ENCODE results near the gene NDUFV1.
A peak's percentile ranks its signal among the peaks of the same experiment; 100 is the strongest.
"Not testable (repeated sequence)": the region's sequence is repeated elsewhere in the genome, so short reads cannot be mapped to it uniquely, and the experiment has no call there.

NDUFV1 gene

DNA sequence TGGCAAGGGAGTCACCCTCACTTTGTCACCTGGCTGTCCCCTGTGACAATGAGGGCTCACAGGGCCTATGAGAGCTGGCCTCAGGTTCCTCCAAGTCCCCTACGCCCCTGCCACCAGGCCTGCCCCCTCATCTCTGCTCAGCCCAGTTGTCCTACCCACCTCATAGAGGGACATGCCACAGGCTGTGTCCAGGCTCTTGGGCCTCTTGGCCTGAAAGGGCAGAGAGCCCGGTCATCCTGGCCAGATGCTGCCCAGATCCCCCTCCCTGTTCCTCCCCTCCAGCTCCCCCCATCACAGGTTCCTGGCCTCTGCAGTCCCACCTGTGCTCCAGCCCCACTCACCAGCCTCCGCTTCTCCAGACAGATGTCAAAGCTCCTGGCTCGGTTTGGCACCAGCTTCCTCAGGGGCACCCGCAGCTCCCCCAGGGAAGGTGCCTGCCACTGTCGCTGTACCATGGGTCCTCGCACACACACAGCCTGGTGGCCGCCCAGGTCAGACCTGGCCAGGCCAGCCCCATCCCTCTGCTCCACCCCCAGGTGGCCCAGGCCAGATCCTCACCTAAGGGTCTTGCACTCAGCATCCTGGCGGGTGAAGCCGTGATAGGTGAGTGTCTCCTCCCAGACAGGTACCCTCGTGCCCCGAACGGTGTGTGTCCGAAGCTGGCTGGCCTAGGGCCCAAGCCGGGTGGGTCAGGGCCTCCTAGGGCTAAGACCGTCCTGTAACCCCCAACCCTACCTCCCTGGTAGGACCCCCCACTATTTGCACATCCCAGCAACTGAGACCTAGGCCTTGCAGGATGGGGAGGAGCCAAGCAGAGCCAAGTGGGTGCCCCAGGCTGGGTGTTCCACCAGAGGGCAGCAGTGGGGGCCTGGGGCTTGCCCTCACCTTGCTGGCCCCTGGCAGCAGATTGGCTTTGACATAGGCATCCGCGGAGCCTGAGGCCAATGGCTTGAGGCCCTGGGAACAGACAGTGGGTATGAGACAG, 8.3 kb downstream of the NDUFV1 start:
- FAIRE-seq (no peak), DNase-seq (ENCODE audit: insufficient read length, low spot score) (no peak)
- TF ChIP-seq POLR2AphosphoS5 (IDR thresholded peaks at IDR 0.05; ENCODE audit: low read depth, low read length) (no peak), TAF1 (IDR thresholded peaks at IDR 0.05; ENCODE audit: low read depth, low read length) (no peak), POU2F2 (IDR thresholded peaks at IDR 0.05; ENCODE audit: low read depth, low read length) (no peak), POLR2A (IDR thresholded peaks at IDR 0.05; ENCODE audit: low read depth, low read length) (no peak), PAX5 (IDR thresholded peaks at IDR 0.05; ENCODE audit: insufficient read depth, low read length, severe bottlenecking) (no peak), SPI1 (IDR thresholded peaks at IDR 0.05; ENCODE audit: low read depth, low read length) (no peak)

DNA sequence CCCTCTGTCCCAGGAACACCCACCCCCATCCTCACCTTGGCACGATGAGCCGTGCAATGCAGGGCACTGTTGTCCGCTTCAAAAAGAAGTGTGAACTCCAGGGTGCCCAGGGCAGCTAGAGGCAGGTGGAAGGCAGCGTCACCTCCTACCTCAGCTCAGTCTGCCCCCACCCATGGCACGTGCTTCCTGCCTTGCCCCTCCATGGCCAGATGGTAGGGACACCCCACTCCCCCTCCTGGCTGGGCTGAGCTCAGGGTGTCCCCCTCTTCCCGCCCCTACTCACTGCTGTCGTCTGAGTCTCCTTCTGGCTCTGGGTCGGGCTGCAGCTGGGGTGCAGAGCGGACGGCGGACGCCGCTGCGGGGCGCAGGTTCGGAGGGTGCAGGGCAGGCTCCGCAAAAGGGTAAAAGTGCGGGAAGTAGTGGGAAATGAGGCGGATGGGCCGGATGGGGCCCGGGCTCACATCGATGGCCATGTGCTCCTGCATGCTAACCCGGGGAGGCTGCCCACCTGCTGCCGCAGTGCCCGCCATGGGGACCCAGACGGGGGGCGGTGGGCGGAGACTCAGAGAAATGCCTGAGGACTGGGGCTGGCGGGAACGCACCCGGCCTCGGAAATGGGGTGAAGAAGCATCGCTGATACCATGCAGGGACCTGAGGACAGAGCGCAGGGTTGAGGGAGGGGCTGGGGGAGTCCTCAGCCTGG, 9.1 kb downstream of the NDUFV1 start:
- DNase-seq (ENCODE audit: insufficient read length, low spot score) (no peak), FAIRE-seq (peak; percentile 83)
- no peak for TF ChIP-seq PAX5 (IDR thresholded peaks at IDR 0.05; ENCODE audit: insufficient read depth, low read length, severe bottlenecking)
- no peak for TF ChIP-seq POU2F2 (IDR thresholded peaks at IDR 0.05; ENCODE audit: low read depth, low read length)

GRCh38 chr11:67616431-67617242, 9.9 kb downstream of the NDUFV1 start:
- FAIRE-seq (no peak), DNase-seq (ENCODE audit: insufficient read length, low spot score) (no peak)
- TF ChIP-seq PAX5 (IDR thresholded peaks at IDR 0.05; ENCODE audit: insufficient read depth, low read length, severe bottlenecking) = no peak
- no peak for TF ChIP-seq SPI1 (IDR thresholded peaks at IDR 0.05; ENCODE audit: low read depth, low read length)
- TF ChIP-seq POLR2A (IDR thresholded peaks at IDR 0.05; ENCODE audit: low read depth, low read length) = no peak

DNA sequence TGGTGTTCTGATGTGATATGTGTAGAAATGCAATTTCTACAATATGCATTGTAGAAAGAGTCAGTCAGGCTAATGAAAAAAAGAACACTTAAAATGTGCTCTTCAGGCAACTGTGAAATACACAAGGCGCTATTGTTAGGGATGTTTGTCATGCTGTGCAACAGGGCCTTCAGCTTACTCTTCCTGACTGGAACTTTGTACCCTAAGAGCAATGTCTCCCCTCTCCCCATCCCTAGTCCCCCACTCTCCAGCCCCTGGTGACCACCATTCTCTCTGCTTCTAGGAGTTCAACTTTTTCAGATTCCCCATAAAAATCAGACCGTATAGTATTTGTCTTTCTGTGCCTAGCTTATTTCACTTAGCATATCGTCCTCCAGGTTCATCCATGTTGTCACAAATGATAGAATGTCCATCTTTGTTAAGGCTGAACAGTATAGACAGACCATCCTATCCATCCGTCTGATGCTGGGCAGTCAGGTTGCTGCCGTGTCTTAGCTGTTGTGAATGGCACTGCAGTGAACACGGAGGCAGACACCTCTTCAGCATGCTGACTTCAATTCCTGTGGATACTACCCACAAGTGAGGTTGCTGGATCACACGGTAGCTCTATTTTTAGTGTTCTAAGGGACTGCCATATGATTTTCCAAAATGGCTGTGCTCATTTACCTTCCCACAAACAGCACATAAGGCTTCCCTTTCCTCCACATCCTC, 10.7 kb downstream of the NDUFV1 start:
- TF ChIP-seq POLR2A (IDR thresholded peaks at IDR 0.05; ENCODE audit: low read depth, low read length) = no peak
- FAIRE-seq = no peak
- no peak for DNase-seq (ENCODE audit: insufficient read length, low spot score)

DNA sequence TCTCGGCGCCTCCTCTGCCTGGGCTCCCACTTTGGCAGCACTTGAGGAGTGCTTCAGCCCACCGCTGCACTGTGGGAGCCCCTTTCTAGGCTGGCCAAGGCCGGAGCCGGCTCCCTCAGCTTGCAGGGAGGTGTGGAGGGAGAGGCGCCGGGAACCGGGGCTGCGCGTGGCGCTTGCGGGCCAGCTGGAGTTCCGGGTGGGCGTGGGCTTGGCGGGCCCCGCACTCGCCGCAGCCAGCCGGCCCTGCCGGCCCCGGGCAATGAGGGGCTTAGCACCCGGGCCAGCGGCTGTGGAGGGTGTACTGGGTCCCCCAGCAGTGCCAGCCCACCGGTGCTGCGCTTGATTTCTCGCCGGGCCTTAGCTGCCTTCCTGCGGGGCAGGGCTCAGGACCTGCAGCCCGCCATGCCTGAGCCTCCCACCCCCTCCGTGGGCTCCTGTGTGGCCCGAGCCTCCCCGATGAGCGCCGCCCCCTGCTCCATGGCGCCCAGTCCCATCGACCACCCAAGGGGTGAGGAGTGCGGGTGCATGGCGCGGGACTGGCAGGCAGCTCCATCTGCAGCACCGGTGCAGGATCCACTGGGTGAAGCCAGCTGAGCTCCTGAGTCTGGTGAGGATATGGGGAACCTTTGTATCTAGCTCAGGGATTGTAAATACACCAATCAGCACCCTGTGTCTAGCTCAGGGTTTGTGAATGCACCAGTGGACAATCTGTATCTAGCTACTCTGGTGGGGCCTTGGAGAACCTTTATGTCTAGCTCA, 12.3 kb downstream of the NDUFV1 start:
- DNase-seq (ENCODE audit: insufficient read length, low spot score); FAIRE-seq: not testable (repeated sequence)

DNA sequence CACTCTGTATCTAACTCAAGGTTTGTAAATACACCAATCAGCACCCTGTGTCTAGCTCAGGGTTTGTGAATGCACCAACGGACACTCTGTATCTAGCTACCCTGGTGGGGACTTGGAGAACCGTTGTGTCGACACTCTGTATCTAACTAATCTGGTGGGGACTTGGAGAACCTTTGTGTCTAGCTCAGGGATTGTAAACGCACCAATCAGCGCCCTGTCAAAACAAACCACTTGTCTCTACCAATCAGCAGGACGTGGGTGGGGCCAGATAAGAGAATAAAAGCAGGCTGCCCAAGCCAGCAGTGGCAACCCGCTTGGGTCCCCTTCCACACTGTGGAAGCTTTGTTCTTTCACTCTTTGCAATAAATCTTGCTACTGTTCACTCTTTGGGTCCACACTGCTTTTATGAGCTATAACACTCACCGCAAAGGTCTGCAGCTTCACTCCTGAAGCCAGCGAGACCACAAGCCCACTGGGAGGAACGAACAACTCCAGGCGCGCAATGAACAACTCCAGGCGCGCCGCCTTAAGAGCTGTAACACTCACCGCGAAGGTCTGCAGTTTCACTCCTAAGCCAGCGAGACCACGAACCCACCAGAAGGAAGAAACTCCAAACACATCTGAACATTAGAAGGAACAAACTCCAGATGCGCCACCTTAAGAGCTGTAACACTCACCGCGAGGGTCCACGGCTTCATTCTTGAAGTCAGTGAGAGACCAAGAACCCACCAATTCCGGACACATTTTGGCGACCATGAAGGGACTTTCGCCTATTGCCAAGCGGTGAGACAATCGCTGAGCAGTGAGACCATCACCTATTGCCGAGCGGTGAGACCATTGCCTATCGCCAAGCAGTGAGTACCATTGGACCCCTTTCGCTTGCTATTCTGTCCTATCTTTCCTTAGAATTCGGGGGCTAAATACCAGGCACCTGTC, 13.2 kb downstream of the NDUFV1 start:
- FAIRE-seq; DNase-seq (ENCODE audit: insufficient read length, low spot score): not testable (repeated sequence)

DNA sequence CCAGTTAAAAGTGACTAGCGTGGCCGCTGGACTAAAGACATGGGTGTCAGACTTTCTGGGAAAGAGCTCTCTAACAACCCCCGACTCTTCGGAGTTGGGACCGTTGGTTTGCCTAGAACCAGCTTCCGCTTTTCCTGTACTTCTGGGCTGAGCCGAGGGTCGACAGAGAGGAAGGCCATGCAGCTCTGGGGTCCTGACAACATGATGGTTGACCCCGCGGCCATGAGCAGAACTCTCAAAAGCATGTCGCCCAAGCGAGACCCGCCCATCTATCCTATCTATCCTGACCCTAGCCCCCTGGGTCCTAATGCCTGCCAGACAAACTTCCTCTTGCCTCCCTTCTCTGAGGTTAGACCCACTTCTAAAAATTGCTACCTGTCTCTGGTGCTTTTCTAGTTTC, 13.9 kb downstream of the NDUFV1 start:
- not testable (repeated sequence) for FAIRE-seq; DNase-seq (ENCODE audit: insufficient read length, low spot score)

GRCh38 chr11:67621928-67622327, 15.2 kb downstream of the NDUFV1 start:
- not testable (repeated sequence) for FAIRE-seq; DNase-seq (ENCODE audit: insufficient read length, low spot score)

DNA sequence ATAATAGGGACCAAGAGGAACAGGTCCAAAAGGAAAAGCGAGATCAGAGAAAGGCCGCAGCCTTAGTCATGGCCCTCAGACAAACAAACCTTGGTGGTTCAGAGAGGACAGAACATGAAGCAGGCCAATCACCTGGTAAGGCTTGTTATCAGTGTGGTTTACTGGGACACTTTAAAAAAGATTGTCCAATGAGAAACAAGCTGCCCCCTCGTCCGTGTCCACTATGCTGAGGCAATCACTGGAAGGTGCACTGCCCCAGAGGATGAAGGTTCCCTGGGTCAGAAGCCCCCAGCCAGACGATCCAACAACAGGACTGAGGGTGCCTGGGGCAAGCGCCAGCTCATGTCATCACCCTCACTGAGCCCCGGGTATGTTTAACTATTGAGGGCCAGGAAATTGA, 16.2 kb downstream of the NDUFV1 start:
- DNase-seq (ENCODE audit: insufficient read length, low spot score); FAIRE-seq: not testable (repeated sequence)

- not testable (repeated sequence) for FAIRE-seq; DNase-seq (ENCODE audit: insufficient read length, low spot score)
These were observed 17.1 kb downstream of the NDUFV1 start for GRCh38 chr11:67623795-67624194.

GRCh38 chr11:67626131-67626833, 19.5 kb downstream of the NDUFV1 start:
- DNase-seq (ENCODE audit: insufficient read length, low spot score); FAIRE-seq: not testable (repeated sequence)

Measured in GM12891 (cell line).